Uterus (tissue), 4 donors: Measurements from ENCODE around the gene ACBD6. TPM values are rescaled to one million over a fixed set of nuclear protein-coding genes. Genes with fewer than 3 reads are reported as not detected.
A peak's percentile ranks its signal among the peaks of the same experiment; 100 is the strongest.
"Not testable (repeated sequence)": the region's sequence is repeated elsewhere in the genome, so short reads cannot be mapped to it uniquely, and the experiment has no call there.

Source experiments
- DNase-seq, 2 donors: peaks; one replicate each; pipeline ENCODE4 v3.0.0-alpha.2; 2019 to 2020
- H3K27ac ChIP-seq, 2 donors: fragments of 200-600 bp; sonication (generic); 1 replicate in 1 of 2; 2 replicates in 1 of 2; pipeline ENCODE4 v1.5.1; 2016 to 2018
- H3K27me3 ChIP-seq, 2 donors: fragments of 200-600 bp; sonication (generic); one replicate each; pipeline ENCODE4 v1.5.1; 2018 to 2019; ENCODE audit warnings: control low read depth in 1 of 2
- H3K36me3 ChIP-seq, 2 donors: fragments of 200-600 bp; sonication (generic); one replicate each; pipeline ENCODE4 v1.5.1; 2019; ENCODE audit warnings: control low read depth in 1 of 2
- H3K4me1 ChIP-seq, 2 donors: fragments of 200-600 bp; sonication (generic); one replicate each; pipeline ENCODE4 v1.5.1; 2018 to 2019; ENCODE audit warnings: control low read depth in 1 of 2
- H3K4me3 ChIP-seq, 2 donors: fragments of 200-600 bp; sonication (generic); 1 replicate in 1 of 2; 2 replicates in 1 of 2; pipeline ENCODE4 v1.5.1; 2018 to 2019; ENCODE audit warnings: mild to moderate bottlenecking in 1 of 2
- H3K9me3 ChIP-seq, 2 donors: fragments of 200-600 bp; sonication (generic); one replicate each; pipeline ENCODE4 v1.5.1; 2019; ENCODE audit warnings: control low read depth in 1 of 2
- POLR2A ChIP-seq, 2 donors: fragments of 450-650 bp; IDR thresholded peaks; one replicate each; pipeline ENCODE4 v1.6.1; 2016; ENCODE audit warnings: antibody characterized with exemption in 2 of 2, mild to moderate bottlenecking in 1 of 2, moderate library complexity in 1 of 2
- intact Hi-C: fragments of 100-400 bp; cut with DNase I; formaldehyde crosslinking; loops from one replicate; pipeline ENCODE4 v1.15.1; 2023; ENCODE audit warnings: low total_unique reads
- total RNA-seq, 4 donors: library from RNA; depleted of rRNA in 3 of 4; stranded (reverse); fragments of >200 nt in 3 of 4; gene quantifications; one replicate each; pipeline versions ENCODE4 v1.1.0 to v1.2.4, GENCODE V29; 2014 to 2023
- TF ChIP-seq, protein P1 (sequence below), 4 experiments: fragments of 200-600 bp in 2 of 4; fragments of 450-650 bp in 2 of 4; sonication (generic) in 2 of 4; IDR thresholded peaks; one replicate each; pipeline ENCODE4 v1.5.1; 2016 to 2019; ENCODE audit warnings: antibody characterized with exemption in 4 of 4, mild to moderate bottlenecking in 2 of 4, moderate library complexity in 1 of 4
- donor health status: DM: yes; HTN: yes; CAD: no.

ACBD6 gene
- total RNA-seq, 4 donors from 2014 or later: 22.1 to 54.7 (median 39.6) TPM

DNA sequence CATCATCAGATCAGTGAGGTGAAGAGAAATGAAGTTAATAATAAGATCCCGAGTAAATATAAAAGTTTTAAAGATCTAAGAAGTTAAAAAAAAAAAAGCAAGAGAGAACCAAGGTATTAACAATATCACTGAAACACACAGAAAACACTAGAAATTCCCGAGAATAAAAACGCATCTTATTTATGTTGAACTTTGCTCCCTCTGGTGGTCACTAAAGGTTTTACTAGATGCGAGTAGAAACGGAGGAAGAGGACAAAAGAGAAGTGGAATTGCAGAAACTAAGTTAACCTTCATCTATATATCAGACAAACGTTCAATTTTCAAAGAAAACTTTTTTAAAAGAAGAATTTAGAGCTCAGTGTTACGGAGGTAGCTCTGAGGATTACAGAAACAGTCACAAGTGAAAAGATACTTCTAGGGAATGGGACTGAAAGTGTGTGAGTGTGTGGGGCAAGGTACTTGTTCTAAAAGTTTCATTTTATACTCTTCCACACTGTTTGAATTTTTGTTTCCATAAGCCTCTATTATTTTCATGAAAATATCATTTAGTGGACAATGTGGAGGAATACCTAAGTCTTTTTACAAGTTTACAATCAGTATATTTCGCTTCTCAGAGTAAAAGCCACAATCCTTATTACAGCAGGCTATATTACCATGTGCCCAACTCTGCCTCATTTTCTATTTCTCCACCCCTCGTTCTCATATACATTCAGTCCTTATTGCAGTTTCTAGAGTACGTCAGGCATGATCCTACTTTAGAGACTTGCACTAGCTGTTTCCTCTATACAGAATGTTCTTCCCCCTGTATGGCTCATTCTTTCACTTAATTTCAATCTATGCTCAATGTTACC lies 19.7 kb downstream of the ACBD6 start:
- no peaks in the 10 kb centered on the region for H3K9me3 ChIP-seq
- intact Hi-C loops: no loop called here
- TF ChIP-seq, protein P1, sequence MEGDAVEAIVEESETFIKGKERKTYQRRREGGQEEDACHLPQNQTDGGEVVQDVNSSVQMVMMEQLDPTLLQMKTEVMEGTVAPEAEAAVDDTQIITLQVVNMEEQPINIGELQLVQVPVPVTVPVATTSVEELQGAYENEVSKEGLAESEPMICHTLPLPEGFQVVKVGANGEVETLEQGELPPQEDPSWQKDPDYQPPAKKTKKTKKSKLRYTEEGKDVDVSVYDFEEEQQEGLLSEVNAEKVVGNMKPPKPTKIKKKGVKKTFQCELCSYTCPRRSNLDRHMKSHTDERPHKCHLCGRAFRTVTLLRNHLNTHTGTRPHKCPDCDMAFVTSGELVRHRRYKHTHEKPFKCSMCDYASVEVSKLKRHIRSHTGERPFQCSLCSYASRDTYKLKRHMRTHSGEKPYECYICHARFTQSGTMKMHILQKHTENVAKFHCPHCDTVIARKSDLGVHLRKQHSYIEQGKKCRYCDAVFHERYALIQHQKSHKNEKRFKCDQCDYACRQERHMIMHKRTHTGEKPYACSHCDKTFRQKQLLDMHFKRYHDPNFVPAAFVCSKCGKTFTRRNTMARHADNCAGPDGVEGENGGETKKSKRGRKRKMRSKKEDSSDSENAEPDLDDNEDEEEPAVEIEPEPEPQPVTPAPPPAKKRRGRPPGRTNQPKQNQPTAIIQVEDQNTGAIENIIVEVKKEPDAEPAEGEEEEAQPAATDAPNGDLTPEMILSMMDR (IDR thresholded peaks at IDR 0.05): peak; percentile 46 to 61 (median 60)
- no peak for TF ChIP-seq POLR2A (IDR thresholded peaks at IDR 0.05)
- no peak overlapping the region for H3K27ac ChIP-seq
- H3K4me1 ChIP-seq: no peaks in the 10 kb centered on the region
- no peak overlapping the region for H3K4me3 ChIP-seq
- no peaks in the 10 kb centered on the region for H3K27me3 ChIP-seq
- H3K36me3 ChIP-seq: no peaks in the 10 kb centered on the region
- no peak for DNase-seq

DNA sequence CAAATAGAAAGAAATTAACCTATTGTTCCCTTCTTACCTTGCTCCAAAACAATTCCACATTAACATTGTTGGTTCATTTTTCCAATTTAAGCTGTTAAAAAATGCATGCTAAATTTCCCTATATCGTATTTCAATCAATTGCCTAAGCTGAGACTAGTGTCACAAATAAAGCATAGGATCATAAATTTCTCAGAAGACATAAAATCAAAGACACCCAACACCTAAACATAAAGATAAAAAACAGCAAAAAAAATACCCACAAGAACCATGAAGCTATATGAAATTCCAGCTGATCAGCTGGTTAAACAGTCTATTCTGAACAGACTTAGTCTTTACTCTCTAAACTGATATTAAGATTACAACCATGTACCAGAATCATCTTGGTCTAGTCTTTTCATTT lies 32.3 kb downstream of the ACBD6 start:
- no peaks in the 10 kb centered on the region for H3K4me1 ChIP-seq
- TF ChIP-seq, protein P1 (IDR thresholded peaks at IDR 0.05): no peak
- TF ChIP-seq POLR2A (IDR thresholded peaks at IDR 0.05): no peak
- H3K9me3 ChIP-seq: no peaks in the 10 kb centered on the region
- no peak overlapping the region for H3K4me3 ChIP-seq
- H3K36me3 ChIP-seq: no peaks in the 10 kb centered on the region
- H3K27me3 ChIP-seq: no peaks in the 10 kb centered on the region
- no peak overlapping the region for H3K27ac ChIP-seq
- intact Hi-C loops: loop anchor here (10.0 kb wide), 1 partner anchor 485 kb away; no protein-coding TSS in a partner anchor
- DNase-seq: no peak

DNA sequence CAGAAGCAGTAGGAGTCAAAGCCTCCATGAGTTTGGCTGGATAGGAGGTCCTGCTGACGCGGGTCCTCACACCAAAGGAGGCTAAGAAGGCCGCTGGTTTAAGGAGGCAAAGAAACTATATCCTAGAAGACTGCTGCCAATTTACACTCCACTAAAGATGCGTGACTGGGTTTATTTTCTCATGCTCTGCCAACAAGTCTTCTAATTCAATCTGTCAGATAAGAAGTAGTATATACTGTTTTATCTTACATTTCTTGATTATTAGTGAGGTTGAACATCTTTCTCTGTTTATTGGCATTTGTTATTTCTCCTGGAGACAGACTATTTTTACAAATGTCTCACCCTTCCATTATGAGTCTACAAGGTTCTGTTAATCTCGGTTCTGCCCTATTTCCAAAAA lies 34.1 kb downstream of the ACBD6 start:
- intact Hi-C loops: no loop called here
- no peak for DNase-seq

DNA sequence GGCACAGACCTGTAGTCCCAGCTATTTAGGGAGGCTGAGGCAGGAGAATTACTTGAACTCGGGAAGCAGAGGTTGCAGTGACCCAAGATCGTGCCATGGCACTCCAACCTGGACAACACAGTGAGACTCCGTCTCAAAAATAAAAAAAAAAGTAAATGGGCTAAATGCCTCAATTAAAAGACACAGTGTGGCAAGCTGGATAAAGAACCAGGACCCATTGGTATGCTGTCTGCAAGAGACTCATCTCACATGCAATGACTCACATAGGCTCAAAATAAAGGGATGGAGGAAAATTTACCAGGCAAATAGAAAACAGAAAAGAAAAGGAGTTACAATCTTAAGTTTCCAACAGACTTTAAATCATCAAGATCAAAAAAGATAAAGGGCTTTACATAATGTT lies 40.3 kb downstream of the ACBD6 start:
- Histone ChIP-seq H3K9me3 (peaks cover 0 to 11% of the 10 kb centered on the region in 2 donors), H3K27ac (no peak overlapping the region), H3K4me1 (no peaks in the 10 kb centered on the region), H3K36me3 (no peaks in the 10 kb centered on the region), H3K4me3 (no peak overlapping the region), H3K27me3 (no peaks in the 10 kb centered on the region)
- no peak for DNase-seq
- intact Hi-C loops: no loop called here
- TF ChIP-seq, protein P1 (IDR thresholded peaks at IDR 0.05): no peak
- no peak for TF ChIP-seq POLR2A (IDR thresholded peaks at IDR 0.05)

More for the DNA sequence above, 34.1 kb downstream of the ACBD6 start:
- TF ChIP-seq, protein P1 (IDR thresholded peaks at IDR 0.05): no peak
- TF ChIP-seq POLR2A (IDR thresholded peaks at IDR 0.05): no peak
- Histone ChIP-seq H3K27me3 (no peaks in the 10 kb centered on the region), H3K36me3 (no peaks in the 10 kb centered on the region), H3K9me3 (no peaks in the 10 kb centered on the region), H3K4me1 (no peaks in the 10 kb centered on the region), H3K4me3 (no peak overlapping the region), H3K27ac (no peak overlapping the region)

DNA sequence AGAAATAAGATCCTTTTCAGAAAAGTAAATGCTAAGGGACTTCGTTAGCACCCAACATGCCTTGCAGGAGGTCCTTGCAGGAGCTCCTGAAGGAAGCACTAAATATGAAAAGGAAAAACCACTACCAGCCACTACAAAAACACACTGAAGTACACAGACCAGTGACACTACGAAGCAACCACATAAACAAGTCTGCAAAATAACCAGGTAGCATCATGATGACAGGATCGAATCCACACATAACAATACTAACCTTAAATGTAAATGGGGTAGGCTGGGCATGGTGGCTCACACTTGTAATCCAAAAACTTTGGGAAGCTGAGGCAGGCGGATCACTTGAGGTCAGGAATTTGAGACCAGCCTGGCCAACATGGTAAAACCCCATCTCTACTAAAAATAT lies 40.7 kb downstream of the ACBD6 start:
- H3K9me3 ChIP-seq: peaks cover 0 to 11% of the 10 kb centered on the region in 2 donors
- H3K4me1 ChIP-seq, H3K36me3 ChIP-seq, intact Hi-C loops, H3K27me3 ChIP-seq, DNase-seq, H3K4me3 ChIP-seq, H3K27ac ChIP-seq: not testable (repeated sequence)
